Skin of body (tissue), 2 donors: ENCODE measurements around the gene DLGAP4. TPM values are rescaled to one million over a fixed set of nuclear protein-coding genes. Genes with fewer than 3 reads are reported as not detected.
"Not testable (repeated sequence)": the region's sequence is repeated elsewhere in the genome, so short reads cannot be mapped to it uniquely, and the experiment has no call there.

Experiments
- DNase-seq: peaks from one replicate; lab custom pipeline; 2025; lab: John Stamatoyannopoulos, UW
- total RNA-seq: library from RNA; depleted of rRNA; stranded (reverse); fragments of >200 nt; gene quantifications from one replicate; pipeline ENCODE4 v1.2.3, GENCODE V29; 2014

The DLGAP4 gene
- total RNA-seq, 1 donor from 2014 or later, result 22.3 TPM

GRCh38 chr20:36379914-36380313 is 73.8 kb downstream of the DLGAP4 start:
- not testable (repeated sequence) for DNase-seq

GRCh38 chr20:36384022-36384619 is 78.0 kb downstream of the DLGAP4 start:
- no peak for DNase-seq

DNA sequence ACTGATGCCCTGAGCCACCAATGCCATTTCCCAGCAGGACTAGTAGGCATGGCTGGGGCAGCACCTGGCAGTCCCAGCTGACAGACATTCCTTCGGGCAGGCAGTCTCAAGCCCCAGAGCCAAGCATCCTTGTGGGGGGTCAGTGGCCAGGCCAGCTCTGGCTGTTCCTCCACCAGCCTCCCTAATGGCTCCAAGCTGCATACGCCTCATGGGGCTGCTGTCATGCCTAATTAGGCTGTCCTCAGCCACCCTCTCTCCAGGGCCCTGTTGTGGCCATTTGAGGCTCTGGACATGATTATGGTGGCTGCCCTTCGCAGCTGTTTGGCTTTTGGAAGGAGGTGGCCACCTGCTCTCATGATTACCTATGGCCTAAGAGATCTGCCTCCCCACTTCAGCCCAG is 79.4 kb downstream of the DLGAP4 start:
- DNase-seq, result no peak

DNA sequence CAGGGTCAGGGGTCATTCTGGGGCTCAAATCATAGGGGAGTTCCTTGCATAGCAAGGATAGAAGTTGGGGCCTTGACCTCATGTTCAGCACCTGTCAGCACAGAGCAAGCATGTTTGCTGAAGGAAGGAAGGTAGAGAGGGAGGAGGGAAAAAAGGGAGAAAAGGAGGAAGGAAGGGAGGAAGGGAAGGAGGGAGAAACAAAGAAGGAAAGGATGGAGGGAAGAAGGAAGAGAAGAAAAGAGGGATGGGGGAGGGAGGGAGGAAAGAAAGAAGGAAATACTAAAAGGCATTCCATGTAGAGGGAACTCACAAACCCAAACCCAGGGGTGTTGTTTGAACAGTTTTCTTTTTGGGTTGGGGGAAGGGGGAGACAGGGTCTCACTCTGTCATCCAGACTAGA is 80.1 kb downstream of the DLGAP4 start:
- no peak for DNase-seq

DNA sequence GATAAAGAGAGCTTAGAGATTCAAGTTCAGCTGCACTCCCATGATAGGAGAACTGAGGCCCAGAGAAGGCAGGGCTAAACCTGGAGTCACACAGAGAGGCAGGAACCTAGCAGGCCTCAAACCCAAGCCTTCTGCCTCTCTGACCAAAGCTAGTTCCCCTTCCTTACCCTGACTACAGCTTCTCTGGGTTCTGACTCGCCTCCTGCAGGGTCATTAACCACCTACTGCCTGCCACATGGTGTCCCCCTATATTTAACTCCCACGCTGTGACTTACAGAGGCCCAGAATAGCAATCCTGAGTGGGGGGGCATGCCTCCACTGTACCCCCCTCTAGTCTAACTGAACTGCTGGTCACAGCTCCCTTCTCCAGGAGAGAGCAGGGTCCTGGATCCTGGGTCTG is 84.1 kb downstream of the DLGAP4 start:
- no peak for DNase-seq

DNA sequence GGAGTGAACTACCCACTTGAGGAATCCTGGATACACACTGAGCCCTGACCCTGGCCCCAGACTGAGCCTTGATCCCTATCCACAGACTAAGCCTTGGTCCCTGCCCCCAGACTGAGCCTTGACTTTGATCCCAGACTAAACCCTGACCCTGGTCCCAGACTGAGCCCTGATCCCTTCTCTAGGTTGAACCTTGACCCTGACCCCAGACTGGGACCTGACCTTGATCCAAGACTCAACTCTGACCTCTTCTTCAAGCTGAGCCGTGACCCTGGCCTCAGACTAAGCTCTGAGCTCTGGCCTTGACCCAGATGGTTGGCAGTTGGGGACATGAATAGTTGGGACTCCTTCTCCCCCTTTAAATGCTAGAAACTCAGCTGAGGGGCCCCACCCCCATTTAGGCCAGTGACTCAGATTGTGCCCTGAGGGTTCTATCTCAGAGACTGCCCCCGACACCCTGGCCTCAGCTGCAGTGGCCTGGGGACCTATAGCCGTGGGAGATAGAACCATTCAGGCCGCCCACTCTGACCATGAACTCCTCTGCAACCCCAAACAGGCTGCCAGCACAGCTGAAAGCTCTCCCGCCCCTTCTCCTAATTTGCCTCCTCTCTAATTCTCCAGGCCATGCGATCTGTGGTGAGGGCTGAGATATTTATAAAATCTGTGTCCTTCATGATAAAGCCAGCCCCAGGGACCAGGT is 84.7 kb downstream of the DLGAP4 start:
- DNase-seq, result no peak

GRCh38 chr20:36391456-36391855 is 85.3 kb downstream of the DLGAP4 start:
- no peak for DNase-seq

DNA sequence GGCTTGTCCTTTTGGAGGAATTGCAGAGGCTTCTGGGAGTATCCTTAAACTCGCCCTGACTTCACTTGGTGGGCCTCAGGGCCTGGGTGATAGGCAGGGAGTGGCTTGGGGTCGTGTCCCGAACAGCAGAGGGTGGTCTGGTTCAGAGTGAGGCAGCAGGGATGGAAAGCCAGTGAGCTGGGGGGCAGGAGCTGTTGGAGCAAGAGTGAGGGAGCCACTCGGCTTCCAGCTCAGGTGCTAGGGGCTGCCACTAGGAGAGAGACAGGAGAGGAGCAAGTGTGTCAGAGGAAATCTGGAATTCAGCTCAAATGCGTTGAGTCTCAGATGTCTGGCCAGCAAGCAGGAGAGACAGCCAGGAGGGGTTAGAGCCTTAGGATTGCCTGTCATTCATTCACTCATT is 85.8 kb downstream of the DLGAP4 start:
- DNase-seq, result no peak

DNA sequence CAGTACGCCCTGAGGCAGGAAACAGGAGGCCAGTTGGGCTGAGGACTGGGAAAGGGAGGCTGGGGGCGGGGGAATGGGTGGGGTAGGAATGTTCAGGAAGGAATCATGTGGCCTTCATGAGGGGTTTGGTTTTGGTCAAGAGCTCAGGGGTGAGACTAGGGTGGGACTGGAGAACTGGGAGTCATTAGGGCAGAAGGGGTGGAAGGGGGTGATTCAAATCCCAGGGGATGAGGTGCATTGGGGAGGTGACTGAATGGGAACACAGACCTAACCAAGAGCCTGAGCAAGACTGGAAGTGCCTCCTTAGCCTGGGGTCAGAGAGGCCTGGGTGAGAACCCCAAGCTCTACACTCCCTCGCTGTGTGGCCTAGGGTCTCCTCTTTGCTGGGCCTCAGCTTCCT is 86.8 kb downstream of the DLGAP4 start:
- DNase-seq, result no peak

DNA sequence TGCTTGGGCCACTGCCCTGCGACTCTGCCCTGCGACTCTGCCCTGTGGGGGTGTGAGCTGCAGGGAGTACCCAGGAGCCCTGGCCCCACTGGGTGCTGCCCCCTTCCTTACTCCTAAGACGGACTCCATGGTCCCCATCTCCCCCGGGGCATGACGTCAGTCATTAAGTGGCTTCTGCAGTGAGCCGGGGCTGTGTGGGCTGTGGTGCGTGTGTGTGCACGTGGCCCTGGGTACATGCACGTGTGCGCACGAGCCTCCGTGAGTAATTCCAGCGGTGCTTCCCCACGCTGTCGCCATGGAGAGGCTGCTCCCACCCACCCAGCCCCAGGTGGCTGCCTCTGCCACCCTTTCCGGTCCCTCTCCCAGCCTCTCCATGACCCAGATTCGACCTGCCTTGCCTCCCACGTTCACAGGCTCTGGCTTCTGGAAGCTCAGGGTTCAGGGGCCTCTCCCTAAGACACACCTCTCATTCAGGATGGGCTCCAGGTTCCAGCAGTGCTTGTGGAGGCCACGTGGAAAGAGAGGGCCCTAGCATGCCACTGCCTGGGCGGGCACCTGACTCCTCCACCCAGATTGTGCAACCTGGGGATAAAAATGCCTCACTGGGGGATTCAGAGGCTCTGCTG is 88.3 kb downstream of the DLGAP4 start:
- no peak for DNase-seq

- no peak for DNase-seq
These were observed 90.2 kb downstream of the DLGAP4 start for GRCh38 chr20:36396340-36396739.

DNA sequence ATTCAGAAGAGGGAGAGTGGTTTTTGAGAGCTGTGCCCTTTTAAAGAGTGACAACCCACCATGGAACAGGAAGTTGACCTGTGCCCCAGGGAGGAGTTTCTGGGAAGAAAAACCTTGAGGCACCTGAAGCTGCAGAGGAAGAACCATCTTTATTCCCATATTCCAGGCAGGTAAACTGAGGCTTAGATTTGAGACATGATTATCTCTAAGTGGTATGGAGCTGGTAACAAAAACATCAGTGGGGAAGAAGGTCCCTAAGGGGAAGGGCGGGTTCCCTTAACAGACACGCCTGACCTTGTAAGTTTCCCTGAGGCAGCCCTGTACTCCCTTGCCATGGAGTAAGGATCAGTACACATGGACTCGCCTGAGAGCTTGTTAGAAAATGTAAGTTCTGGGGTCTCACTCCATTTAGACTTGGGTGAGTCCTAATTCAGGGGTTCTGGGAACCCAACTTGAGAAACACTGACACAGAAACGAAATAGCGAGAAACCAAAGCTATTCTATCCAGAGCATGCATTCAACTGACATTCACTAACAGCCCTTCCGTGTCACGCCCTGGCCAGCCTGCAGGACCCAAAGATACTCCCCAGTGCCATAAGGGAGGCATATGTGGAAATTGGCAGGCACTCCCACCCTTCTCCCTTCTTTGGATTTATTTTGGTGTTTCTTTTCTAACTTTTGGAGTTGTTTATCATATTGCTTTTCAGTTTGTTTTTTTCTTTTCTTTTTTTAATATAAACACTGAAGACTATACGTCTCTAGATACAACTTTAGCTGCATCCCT is 90.9 kb downstream of the DLGAP4 start:
- DNase-seq, result no peak

GRCh38 chr20:36398515-36398914 is 92.4 kb downstream of the DLGAP4 start:
- no peak for DNase-seq

- no peak for DNase-seq
These were observed 93.2 kb downstream of the DLGAP4 start for GRCh38 chr20:36399147-36399968.

- DNase-seq, result no peak
These were observed 93.9 kb downstream of the DLGAP4 start for GRCh38 chr20:36399969-36400545.

- DNase-seq, result no peak
These were observed 95.0 kb downstream of the DLGAP4 start for GRCh38 chr20:36400909-36401735.

GRCh38 chr20:36402708-36403107 is 96.6 kb downstream of the DLGAP4 start:
- DNase-seq, result no peak

DNA sequence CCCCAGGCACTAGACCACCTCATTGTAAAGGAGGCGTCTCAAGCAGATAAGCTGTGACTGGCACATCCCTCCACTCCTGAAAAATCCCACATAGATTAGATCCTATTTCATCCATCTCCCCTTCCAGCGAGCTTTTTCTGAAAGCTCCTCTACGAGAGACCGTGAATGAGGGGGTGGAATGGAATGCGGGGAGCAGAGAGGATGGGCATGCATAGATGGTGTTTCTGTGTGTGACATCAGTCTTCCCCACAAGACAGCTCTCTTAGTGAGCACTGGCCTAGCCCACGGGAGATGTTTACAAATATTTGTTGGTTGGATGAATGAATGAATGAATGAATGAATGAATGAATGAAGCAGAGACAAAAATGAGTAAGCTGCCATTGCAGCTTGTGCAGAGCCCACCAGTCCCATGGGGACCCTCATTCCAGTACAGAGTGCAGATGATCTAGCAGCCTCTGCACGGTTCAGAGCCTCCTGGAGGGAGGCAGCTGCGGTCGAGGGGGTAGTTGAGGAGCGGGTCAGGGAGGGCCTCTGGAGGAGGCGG is 98.4 kb downstream of the DLGAP4 start:
- DNase-seq, result no peak

DNA sequence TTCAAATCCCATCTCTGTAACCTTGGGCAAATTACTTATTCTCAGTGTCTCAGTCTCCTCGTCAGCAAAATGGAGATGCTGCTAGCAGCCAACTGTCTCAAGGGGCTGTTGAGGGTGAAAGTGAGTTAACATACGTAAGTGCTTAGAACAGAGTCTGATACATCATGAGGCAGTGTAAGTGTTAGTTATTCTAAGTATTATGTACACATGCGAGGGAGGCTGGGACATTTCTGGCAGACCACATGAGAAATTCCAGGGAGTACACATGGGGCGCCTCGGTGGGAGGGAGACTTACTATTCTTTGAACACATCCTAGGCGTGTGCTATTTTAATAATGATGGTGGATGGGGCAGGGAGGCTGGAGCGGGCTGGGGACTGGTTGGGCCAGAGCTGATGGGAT is 99.1 kb downstream of the DLGAP4 start:
- DNase-seq, result no peak
